ENCODE results near the gene SLC9A9. TPM values are rescaled to one million over a fixed set of nuclear protein-coding genes. Genes with fewer than 3 reads are reported as not detected.

Gene SLC9A9
- total RNA-seq, 1 experiment from 2014 or later, result not detected

- Mint-ChIP-seq H3K36me3 (ENCODE audit: insufficient read depth, unreplicated experiment) (no peaks in the 10 kb centered on the region), H3K4me1 (ENCODE audit: low read depth, unreplicated experiment) (no peaks in the 10 kb centered on the region), H3K9me3 (ENCODE audit: unreplicated experiment) (no peaks in the 10 kb centered on the region), H3K4me3 (ENCODE audit: unreplicated experiment) (no peak overlapping the region), H3K27me3 (ENCODE audit: insufficient read depth, unreplicated experiment) (peaks cover 13% of the 10 kb centered on the region), H3K27ac (ENCODE audit: unreplicated experiment) (no peak overlapping the region)
- TF ChIP-seq CTCF (IDR thresholded peaks at IDR 0.05; ENCODE audit: insufficient read depth in 1 of 2, low read depth in 1 of 2, low read length in 1 of 2, severe bottlenecking in 1 of 2, unreplicated experiment in 1 of 2), result no peak
- no peak for DNase-seq
- Histone ChIP-seq H3K4me1 (no peaks in the 10 kb centered on the region), H3K27me3 (replicated peaks; ENCODE audit: control insufficient read depth, insufficient read depth, low read length) (no peaks in the 10 kb centered on the region), H3K4me3 (ENCODE audit: low read depth, low read length) (no peak overlapping the region), H3K9me3 (no peaks in the 10 kb centered on the region), H3K36me3 (ENCODE audit: control insufficient read depth, insufficient read depth, low read length) (no peaks in the 10 kb centered on the region)
- ChIA-PET CTCF (no interaction called here), POLR2A (no interaction called here)
- intact Hi-C loops (cut with micrococcal nuclease; ENCODE audit: unreplicated experiment), result no loop called here
- BruUV-seq (replicated peaks), result no TSS peak
Measured at GRCh38 chr3:143236226-143236964, 611.9 kb downstream of the SLC9A9 start.

GRCh38 chr3:143235614-143236204, 612.6 kb downstream of the SLC9A9 start:
- no peak overlapping the region for H3K27ac Mint-ChIP-seq (ENCODE audit: unreplicated experiment)
- ChIA-PET CTCF (no interaction called here), POLR2A (no interaction called here)
- H3K4me3 Mint-ChIP-seq (ENCODE audit: unreplicated experiment), result no peak overlapping the region
- Histone ChIP-seq H3K4me1 (no peaks in the 10 kb centered on the region), H3K9me3 (no peaks in the 10 kb centered on the region), H3K4me3 (ENCODE audit: low read depth, low read length) (no peak overlapping the region), H3K36me3 (ENCODE audit: control insufficient read depth, insufficient read depth, low read length) (no peaks in the 10 kb centered on the region), H3K27me3 (replicated peaks; ENCODE audit: control insufficient read depth, insufficient read depth, low read length) (no peaks in the 10 kb centered on the region)
- no peaks in the 10 kb centered on the region for H3K4me1 Mint-ChIP-seq (ENCODE audit: low read depth, unreplicated experiment)
- intact Hi-C loops (cut with micrococcal nuclease; ENCODE audit: unreplicated experiment), result no loop called here
- no peak for TF ChIP-seq CTCF (IDR thresholded peaks at IDR 0.05; ENCODE audit: insufficient read depth in 1 of 2, low read depth in 1 of 2, low read length in 1 of 2, severe bottlenecking in 1 of 2, unreplicated experiment in 1 of 2)
- H3K9me3 Mint-ChIP-seq (ENCODE audit: unreplicated experiment), result no peaks in the 10 kb centered on the region
- peaks cover 13% of the 10 kb centered on the region for H3K27me3 Mint-ChIP-seq (ENCODE audit: insufficient read depth, unreplicated experiment)
- no TSS peak for BruUV-seq (replicated peaks)
- no peak for DNase-seq
- no peaks in the 10 kb centered on the region for H3K36me3 Mint-ChIP-seq (ENCODE audit: insufficient read depth, unreplicated experiment)

- Mint-ChIP-seq H3K27me3 (ENCODE audit: insufficient read depth, unreplicated experiment) (peaks cover 16% of the 10 kb centered on the region), H3K4me1 (ENCODE audit: low read depth, unreplicated experiment) (no peaks in the 10 kb centered on the region), H3K27ac (ENCODE audit: unreplicated experiment) (no peak overlapping the region), H3K9me3 (ENCODE audit: unreplicated experiment) (no peaks in the 10 kb centered on the region), H3K4me3 (ENCODE audit: unreplicated experiment) (no peak overlapping the region), H3K36me3 (ENCODE audit: insufficient read depth, unreplicated experiment) (no peaks in the 10 kb centered on the region)
- TF ChIP-seq CTCF (IDR thresholded peaks at IDR 0.05; ENCODE audit: insufficient read depth in 1 of 2, low read depth in 1 of 2, low read length in 1 of 2, severe bottlenecking in 1 of 2, unreplicated experiment in 1 of 2), result no peak
- Histone ChIP-seq H3K9me3 (no peaks in the 10 kb centered on the region), H3K4me1 (no peaks in the 10 kb centered on the region), H3K36me3 (ENCODE audit: control insufficient read depth, insufficient read depth, low read length) (no peaks in the 10 kb centered on the region), H3K27me3 (replicated peaks; ENCODE audit: control insufficient read depth, insufficient read depth, low read length) (no peaks in the 10 kb centered on the region), H3K4me3 (ENCODE audit: low read depth, low read length) (no peak overlapping the region)
- POLR2A ChIA-PET, result no interaction called here
- CTCF ChIA-PET, result no interaction called here
- DNase-seq, result no peak
- intact Hi-C loops (cut with micrococcal nuclease; ENCODE audit: unreplicated experiment), result no loop called here
- BruUV-seq (replicated peaks), result no TSS peak
Measured at GRCh38 chr3:143234526-143234925, 613.7 kb downstream of the SLC9A9 start.
